SKM-1 (cell line): Measurements from ENCODE around the gene TCIRG1.
"Not testable (repeated sequence)": the region's sequence is repeated elsewhere in the genome, so short reads cannot be mapped to it uniquely, and the experiment has no call there.

Experiments used
- DNase-seq: peaks from one replicate; lab custom pipeline; 2025; ENCODE audit not compliant: unreplicated experiment; lab: John Stamatoyannopoulos, UW

The TCIRG1 gene, protein sequence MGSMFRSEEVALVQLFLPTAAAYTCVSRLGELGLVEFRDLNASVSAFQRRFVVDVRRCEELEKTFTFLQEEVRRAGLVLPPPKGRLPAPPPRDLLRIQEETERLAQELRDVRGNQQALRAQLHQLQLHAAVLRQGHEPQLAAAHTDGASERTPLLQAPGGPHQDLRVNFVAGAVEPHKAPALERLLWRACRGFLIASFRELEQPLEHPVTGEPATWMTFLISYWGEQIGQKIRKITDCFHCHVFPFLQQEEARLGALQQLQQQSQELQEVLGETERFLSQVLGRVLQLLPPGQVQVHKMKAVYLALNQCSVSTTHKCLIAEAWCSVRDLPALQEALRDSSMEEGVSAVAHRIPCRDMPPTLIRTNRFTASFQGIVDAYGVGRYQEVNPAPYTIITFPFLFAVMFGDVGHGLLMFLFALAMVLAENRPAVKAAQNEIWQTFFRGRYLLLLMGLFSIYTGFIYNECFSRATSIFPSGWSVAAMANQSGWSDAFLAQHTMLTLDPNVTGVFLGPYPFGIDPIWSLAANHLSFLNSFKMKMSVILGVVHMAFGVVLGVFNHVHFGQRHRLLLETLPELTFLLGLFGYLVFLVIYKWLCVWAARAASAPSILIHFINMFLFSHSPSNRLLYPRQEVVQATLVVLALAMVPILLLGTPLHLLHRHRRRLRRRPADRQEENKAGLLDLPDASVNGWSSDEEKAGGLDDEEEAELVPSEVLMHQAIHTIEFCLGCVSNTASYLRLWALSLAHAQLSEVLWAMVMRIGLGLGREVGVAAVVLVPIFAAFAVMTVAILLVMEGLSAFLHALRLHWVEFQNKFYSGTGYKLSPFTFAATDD

DNA sequence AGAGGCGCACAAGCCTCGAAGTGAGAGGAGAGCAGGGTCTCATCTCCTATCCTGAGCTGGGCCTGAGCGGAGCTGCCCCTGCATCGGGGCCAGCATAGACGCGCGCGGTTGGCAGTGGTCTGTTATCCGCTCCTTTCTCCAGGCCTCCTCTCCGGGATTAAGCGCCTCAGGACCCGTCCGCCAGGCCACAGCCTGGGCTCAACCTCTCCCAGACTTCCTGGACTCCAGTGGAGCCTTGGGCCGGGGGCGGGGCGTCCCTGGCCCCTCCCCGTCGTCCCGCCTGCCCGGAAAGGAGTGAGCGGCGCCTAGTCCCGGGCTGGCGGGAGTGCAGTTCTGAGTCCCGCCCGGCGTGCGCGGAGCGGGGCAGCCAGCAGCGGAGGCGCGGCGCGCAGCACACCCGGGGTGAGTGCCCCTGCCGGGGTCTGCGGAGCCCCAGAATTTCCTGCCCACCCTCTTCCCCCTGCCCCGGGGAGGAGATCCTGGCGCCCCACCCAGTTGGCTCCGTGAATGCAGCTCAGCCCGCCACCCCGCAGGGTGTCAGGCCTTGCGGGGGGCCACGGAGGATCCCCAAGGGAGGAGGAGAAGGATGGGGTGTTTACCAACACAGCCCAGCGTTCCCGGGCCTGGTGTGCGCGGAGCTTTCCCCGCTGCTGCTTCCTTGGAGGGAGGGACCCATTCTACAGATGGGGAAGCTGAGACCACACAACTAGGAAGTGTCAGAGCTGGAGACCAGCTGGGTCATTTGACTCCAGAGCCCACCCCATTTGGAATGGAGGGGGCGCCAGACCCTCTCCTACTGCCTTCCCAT lies at the start of gene TCIRG1:
Gene TCIRG1 (plus strand): TSS at position 308 of the 808 bp plus-strand sequence. CDS start 2,247 bp downstream, outside the sequence.
- peak; percentile 58 for DNase-seq

DNA sequence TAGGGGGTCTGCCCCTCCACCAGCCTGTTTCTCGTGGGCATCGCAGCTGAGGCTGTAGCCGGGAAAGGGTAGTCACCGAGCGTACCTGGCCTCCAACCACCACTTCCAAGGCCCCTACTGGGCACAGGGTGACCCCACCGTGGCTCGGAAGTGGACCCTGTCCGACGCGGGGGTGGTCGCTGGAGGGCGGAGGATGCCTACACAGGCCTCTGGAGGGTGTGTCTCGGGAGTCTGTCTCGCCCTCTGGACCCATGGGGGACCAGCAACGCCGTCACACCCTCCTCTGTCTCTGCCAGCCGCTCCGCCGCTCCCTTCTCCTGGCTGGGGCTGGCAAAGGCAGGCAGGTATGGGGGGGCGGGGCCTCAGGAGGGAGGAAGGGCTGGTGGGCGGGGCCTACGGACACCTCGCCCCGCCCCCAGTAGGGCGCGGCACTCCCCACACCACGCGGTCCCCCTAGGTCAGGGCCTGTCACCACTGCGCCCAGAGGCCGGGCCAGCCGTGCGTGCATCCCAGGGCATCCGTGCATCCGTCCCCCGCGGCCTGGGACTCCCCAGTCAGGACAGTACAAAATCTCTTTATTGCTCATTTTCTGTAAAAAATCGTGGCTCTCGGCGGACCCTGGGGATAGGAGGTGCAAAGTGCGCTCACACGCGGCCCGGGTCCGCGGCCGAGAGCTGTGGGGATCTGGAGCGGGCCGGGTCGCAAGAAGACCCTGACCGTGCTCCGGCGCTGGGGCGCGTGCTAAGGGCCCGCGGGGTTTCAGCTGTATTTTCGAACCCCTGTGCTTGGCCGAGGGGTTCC lies 48.1 kb upstream of the TCIRG1 start:
- not testable (repeated sequence) for DNase-seq

DNA sequence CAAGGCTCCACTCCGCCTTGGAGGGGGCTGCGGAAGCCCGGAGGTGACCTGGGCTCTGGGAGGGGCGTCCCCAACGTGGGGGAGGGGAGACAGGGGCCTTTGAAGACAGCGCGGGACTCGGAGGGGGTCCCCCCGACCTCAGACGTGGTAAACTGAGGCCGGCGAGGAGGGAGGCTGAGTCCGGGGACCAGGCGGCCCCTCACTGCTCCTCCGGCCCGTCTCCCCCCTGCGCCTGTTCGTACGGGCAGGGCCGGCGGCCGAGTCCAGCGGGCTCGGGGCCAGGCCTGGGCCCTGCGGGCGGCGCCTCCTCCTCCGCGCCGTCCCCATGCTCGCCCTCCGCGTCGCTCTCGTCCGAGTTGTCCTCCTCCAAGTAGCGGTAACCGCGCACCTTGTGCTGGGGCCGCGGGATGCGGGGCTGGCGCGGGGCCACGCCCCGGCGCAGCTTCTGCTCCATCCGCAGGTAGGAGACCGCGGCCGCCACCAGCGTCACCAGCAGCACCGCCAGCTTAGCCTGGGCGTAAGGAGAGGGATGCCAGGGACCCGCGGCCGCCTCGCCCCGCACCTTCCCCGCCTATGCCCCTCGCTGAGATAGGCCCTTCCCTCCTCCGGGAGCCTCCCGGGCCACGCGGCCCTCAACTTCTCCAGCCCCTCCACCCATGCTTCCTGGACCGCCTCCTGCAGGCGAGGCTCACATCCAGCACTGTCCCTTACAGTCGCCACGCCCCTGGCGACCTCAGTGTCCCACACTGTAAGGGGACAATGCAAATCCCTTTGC lies 47.3 kb upstream of the TCIRG1 start:
- not testable (repeated sequence) for DNase-seq

DNA sequence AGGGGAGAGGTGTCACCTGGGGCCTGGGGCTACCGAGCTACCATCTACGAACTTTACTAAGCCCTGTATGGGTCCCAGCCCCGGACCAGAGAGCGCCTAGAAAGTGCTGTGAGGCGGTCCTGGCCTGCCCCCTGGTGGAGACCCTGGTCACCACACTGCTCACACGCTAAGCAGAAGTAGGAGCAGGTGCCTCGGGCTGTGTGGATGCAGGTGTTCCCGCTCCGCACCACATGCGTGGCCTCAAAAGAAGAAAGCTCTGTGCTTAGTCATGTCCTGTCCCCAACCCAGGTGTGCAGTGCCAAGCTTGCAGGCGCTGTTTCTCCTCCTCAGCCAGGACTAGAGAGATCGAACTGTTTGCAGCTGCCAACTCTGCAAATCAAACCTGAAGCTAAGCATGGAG lies 45.0 kb upstream of the TCIRG1 start:
- DNase-seq, result not testable (repeated sequence)

DNA sequence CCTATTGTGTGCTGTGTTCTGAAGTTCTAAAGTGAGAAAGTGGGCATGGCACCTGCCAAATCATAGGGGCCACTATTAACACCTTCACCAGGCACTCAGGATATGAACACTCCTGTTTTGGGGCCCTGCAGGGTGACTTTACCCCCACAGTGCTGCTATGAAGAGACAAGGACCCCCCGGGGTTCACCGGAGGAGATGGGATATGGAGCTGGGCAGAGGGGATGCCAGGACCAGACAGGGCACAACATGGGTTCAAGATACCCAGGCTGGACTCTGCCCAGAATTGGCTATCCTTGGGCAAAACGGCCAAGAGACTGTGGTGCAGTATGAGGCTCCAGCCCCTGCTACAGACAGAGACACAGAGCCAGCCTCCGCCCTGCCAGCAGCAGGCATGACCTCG lies 44.4 kb upstream of the TCIRG1 start:
- DNase-seq, result not testable (repeated sequence)

DNA sequence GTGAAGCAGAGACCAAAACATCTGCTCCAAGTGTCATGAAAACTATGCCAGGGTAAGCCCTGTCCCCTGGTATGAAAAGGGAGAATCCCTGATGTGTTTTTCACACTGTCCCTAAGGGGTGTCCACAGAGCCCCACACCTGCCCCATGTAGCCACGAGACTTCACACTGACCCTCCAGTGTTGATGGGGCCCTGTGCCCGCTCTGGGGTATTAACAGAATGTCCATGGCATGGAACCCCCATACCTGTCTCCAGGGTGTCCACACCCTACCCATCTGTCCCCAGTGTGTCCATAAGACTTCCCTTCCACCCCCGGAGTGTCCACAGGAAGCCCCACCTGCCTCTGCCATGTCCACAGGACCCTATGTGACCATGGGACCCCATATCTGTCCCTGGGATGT lies 43.7 kb upstream of the TCIRG1 start:
- not testable (repeated sequence) for DNase-seq

DNA sequence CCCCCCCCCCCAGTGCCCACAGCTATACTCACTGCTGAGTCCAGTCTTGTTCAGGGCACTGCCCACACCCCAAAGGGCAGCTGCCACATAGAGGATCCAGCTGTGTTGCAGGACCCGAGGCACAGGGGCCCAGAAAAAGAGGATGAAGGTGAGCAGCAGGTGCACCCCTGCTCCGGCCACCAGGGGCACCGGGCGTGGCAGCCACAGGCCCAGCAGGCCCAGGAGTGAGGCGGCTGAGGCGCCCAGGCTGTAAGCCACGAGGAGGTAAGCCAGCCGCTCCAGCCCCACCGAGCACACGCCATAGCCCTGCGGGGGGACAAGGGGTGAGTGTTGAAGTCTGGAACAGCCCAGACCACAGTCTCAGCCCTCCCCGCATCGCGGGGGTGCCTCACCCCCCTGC lies 43.2 kb upstream of the TCIRG1 start:
- DNase-seq, result not testable (repeated sequence)

DNA sequence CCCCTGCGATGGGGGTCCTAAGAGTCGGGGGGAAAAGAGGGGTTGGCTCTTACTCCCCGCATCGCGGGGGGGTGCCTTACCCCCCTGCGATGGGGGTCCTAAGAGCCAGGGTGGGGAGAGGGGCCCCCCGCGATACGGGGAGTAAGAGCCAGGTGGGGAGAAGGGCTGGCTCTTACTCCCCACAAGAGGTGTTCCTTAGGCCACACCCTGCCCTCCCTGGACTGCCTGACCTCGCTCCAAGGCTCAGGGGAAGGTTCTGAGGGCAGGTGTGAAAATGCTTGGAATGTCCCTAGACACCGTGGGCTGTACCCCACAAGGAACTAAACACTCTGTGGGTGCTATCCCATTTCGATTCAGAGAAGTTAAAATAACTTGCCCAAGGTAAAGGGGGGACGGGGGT lies 42.8 kb upstream of the TCIRG1 start:
- DNase-seq, result no peak

DNA sequence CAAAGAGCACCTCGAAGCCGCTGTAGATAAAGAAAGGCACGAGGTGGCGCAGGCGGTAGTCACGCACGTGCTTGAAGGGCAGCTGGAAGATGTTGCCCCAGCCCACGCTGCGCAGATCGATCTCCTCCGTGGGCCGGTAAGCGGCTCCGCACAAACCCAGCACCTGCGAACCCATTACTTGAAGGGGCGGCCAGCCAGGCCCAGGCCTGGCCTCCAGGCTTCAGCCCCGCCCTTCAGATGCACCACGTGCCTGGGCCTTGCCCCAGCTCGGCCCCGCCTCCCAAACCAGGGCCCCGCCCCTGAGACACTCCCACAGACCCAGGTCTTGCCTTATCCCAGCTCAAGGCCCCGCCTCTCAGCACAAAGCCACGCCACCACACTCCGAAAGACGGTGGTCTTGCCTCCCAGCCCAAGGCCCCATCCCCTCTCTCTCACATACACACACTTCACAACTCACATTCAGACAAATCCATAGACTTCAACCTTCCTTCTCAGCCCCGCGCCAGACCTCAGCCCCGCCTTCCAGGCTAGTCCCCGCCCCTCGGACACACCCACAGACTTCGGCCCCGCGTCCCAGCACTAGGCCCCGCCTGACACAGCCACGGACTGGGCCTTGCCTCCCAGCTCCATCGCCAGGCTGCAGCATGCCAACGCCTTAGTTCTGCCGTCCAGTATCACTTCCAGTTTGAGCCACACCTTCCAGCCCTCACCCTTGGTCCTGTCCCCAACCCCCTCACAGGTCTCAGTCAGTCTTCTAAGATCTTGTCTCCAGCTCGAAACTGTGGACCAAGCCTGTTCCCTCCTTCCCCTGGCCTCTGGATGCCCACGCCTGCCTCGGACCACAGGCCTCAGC lies 42.0 kb upstream of the TCIRG1 start:
- no peak for DNase-seq

DNA sequence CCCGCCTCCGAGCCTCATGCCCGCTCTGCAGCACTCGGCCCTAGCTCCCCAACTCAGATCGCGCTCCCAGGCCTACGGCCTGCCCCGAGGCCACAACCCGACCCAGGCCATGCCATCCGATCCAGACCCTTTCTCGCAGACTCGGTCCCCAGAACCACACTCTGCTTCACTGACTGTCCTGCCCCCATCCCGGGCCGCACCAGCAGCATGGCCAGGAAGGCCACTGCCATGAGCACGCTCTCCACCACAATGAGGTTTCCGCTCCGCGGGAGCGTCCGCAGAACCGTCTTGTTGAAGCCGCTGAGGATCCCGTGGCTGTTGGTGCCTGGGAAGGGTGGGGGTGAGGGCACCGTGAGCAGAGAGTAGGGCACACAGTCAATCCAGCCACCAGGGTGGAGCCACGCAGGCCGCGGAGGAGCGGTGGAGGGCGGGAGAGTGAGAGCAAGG lies 41.3 kb upstream of the TCIRG1 start:
- no peak for DNase-seq

DNA sequence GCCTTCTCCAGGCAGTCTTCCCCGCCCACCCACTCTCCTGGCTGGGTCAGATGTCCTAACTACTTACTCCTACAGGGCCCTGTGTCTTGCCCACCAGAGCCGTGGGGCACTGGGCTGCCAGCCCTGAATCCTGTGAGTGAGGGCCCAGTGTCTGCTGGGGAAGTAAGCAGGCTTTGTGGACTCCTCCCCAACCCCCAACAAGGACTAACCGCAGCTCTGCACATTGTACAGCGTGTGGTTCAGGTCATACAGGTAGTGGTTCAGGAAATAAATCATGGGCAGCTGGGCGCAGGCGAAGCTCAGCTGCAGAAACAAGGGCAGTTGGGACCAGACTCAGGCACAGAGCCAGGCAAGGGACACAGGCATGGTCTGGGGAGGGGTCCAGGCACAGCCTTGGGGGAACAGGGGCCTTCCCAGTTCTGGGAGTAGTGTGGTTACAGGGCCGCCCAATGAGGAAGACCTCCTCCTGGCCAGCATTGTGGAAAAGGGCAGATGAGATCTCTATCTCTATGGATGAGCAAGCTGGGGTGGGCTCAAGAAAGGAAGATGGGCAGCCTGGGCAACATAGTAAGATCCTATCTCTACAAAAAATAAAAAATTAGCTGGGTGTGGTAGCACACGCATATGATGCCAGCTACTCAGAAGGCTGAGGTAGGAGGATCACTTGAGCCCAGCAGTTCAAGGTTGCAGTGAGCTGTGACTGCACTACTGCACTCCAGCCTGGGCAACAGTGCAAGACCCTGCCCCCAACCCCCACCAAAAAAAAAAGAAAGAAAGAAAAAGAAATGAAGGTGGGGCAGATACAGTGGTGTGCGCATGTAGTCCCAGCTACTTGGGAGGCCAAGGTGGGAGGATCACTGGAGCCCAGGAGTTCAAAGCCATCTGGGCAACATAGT lies 40.4 kb upstream of the TCIRG1 start:
- no peak for DNase-seq

DNA sequence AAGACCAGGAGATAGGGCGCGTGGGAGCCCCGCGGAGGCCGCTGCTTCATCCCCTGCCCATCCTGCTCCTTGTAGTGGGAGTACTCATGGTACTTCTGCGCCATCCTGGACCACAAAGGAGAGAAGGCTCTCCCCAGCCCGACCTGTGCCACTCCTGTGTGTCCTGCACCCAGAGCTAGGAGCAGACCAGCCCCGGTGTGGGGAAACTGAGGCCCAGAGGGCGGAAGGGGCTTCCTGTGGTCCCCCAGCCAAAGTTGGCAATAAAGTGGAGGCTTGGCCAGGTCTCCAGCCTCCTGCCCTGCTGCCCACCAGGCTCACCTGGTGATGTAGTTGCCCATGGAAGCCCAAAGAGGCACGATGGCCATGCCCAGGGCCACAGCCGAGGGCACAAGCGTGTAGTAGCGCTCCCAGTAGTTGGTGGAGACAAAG lies 39.6 kb upstream of the TCIRG1 start:
- DNase-seq, result no peak

DNA sequence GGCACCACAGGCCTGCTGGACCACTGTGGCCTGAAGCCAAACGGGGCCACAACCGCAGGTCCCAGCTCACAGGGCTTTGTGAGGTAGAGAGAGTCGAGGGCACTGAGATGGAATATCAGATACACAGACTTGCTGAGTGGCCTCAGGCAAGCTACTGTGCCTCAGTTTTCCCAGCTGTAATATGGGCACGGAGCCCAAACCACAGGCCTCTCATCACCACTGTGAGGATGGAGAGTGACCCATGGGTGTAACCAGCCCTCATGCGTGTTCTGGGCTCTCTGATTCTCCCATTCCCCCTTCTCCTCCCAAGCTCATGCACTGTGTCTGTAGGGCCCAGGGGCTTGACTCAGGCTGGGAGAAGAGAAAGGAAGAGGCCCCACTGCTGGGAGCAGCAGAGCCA lies 39.1 kb upstream of the TCIRG1 start:
- no peak for DNase-seq

DNA sequence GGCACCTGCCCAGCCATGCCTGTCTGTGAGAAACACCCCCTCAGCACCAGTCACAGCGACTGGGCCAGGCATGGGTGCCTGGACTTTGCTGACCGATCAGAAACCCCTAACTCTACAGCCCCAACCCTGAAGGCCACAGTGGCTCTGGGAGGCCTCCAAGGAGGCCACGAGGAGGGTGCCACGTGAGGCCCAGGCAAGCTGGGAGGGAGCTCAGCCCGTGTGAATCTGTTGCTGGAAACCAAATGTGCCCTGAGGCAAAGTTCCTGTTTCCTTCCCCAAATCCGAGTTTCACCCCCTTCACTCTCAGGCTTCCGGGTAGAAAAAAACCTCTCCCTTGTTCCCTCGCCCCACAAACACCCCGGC lies 36.3 kb upstream of the TCIRG1 start:
- DNase-seq, result peak; percentile 66

DNA sequence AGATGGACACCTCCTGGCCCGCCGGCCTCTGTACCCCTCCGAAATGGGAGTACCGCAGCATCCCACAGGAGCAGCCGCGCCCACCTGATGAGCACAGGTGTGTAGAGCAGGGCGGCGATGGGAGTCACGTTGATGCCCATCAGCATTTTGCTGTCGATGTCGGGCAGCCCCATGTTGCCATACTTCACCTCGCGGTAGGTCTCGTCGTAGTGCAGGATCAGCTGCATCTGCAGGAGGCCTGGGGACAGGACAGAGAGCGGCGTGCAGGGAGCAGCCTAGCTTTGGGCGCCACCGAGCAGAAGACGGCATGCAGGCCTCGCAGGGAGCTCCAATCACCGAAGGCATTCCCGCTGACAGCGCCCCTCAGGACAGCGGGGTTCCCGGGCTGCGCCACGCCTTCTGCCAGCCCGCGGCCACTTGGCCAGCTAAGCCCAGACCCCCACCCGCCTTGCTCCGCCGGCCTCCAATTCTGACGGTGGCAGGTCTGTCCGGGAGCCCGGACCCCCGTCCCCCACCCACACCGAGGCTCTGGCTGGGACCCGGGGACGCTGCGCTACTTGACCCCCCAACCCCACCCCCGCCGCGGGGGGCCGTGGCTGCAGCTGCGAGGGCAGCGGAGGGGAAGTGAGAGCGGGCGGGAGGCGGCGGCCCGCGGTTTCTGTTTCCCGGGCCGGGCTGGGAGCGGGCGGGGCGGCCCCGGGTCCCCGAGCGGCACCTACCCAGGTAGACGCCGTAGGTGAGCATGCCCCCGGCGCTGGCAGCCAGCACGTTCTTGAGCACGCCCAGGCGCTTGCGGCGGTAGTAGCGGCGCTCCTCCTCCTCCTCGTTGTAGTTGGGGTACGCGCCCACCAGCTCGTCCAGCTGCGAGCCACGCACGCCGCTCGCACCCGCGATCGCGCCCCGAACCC lies 35.6 kb upstream of the TCIRG1 start:
- peak; percentile 13 for DNase-seq

DNA sequence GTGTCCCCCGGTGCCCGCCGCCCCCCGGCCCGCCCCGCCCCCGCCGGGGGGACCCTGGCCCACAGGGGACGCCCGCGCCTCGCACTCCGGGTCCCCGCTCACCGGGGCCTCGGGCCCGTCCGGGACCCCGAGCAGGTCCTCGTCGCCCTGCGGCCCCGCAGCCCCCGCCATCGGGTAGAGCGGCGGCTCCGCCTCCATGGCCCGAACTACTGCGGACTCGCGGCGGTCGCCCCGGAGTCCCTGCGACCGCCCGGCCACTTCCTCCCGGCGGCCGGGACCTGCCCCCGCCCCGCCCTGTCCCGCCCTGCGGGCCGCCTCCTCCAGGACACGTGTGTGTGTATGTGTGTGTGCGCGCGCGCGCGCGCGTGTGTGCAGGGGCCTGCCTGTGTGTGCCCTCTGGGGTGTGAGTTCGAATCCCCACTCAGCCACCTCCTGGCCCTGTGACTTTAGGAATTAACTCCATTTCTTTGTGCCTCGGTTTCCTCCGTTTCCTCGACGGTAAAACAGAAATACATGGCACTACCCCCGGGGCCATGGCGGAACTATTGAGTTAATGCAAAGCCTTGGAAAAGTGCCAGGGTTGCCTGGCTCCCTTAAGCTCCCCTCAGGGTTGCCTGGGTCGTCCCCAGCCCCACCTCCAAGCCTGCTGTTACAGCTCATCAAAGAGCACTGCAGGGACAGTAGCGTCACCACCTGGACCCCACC lies 34.8 kb upstream of the TCIRG1 start, which contains the start of gene UNC93B1:
Gene UNC93B1 (minus strand): TSS at position 252 of the 705 bp plus-strand sequence. CDS start 54 bp downstream, at position 198.
- peak; percentile 45 for DNase-seq
